Right lobe of liver (tissue), 6 donors: ENCODE data around the gene FER1L5. TPM values are rescaled to one million over a fixed set of nuclear protein-coding genes. Genes with fewer than 3 reads are reported as not detected.

Experiments used
- ATAC-seq, 4 donors: fragments of 200-7000 bp; cut with Tn5 transposase; one replicate each; pipeline ENCODE4 v1.9.1; 2020; ENCODE audit warnings: mild to moderate bottlenecking in 4 of 4, moderate library complexity in 4 of 4
- DNase-seq, 3 donors: peaks; one replicate each; pipeline ENCODE4 v3.0.0-alpha.2; 2020
- H3K27ac ChIP-seq, 3 donors: fragments of 200-600 bp; one replicate each; pipeline ENCODE4 v1.8.0; 2022
- H3K27me3 ChIP-seq, 2 donors: fragments of 200-600 bp; one replicate each; pipeline ENCODE4 v1.8.0; 2022
- H3K36me3 ChIP-seq, 4 donors: fragments of 200-600 bp; sonication (generic) in 1 of 4; one replicate each; pipeline versions ENCODE4 v1.5.1 to v1.8.0; 2017 to 2022; ENCODE audit warnings: control low read depth in 1 of 4
- H3K4me1 ChIP-seq, 4 donors: fragments of 200-600 bp; sonication (generic) in 1 of 4; one replicate each; pipeline versions ENCODE4 v1.5.1 to v1.8.0; 2017 to 2022; ENCODE audit warnings: control low read depth in 1 of 4
- H3K4me3 ChIP-seq, 3 donors: fragments of 200-600 bp; one replicate each; pipeline ENCODE4 v1.8.0; 2022
- H3K9me3 ChIP-seq, 4 donors: fragments of 200-600 bp; sonication (generic) in 1 of 4; one replicate each; pipeline versions ENCODE4 v1.5.1 to v1.8.0; 2017 to 2022; ENCODE audit warnings: control low read depth in 1 of 4
- POLR2A ChIP-seq: fragments of 450-650 bp; IDR thresholded peaks from one replicate; pipeline ENCODE4 v1.6.1; 2017; ENCODE audit warnings: antibody characterized with exemption, mild to moderate bottlenecking
- WGBS: methylation state at CpG from one replicate; pipeline ENCODE4 v1.1.6; 2018; ENCODE audit warnings: low coverage, low lambda C conversion rate; ENCODE audit not compliant: insufficient coverage; ENCODE audit errors: missing lambda C conversion rate; 5-methylcytosine and 5-hydroxymethylcytosine counted together
- intact Hi-C, 2 donors: fragments of 100-400 bp; cut with DNase I; formaldehyde crosslinking; loops; one replicate each; pipeline versions ENCODE4 v1.11.2 to v1.14.1; 2022
- long read RNA-seq: library from polyadenylated mRNA; unstranded; transcript quantifications from one replicate; pipeline ENCODE4 v2.0.0, GENCODE V29; 2019
- total RNA-seq, 6 experiments: library from RNA; depleted of rRNA in 2 of 6; stranded (reverse); fragments of >200 nt in 2 of 6; fragmentation: NEBNext Ultra II Directional in 3 of 6; extraction: Animal tissue kit (Norgen Biotek cat#: 25700) in 3 of 6; gene quantifications; one replicate each; pipeline versions ENCODE4 v1.1.0 to v1.2.4, GENCODE V29; 2016 to 2023
- TF ChIP-seq, protein P1 (sequence below), 4 donors: fragments of 200-600 bp in 3 of 4; fragments of 450-650 bp in 1 of 4; IDR thresholded peaks; one replicate each; pipeline versions ENCODE4 v1.5.1 to v1.8.0; 2016 to 2022; ENCODE audit warnings: antibody characterized with exemption in 4 of 4, mild to moderate bottlenecking in 2 of 4
- donor health status: DM: no; HTN: yes; CAD: no.
- donor health status: DM: no; HTN: no; CAD: no.
- donor health status: DM: no; HTN: no; CAD: no.
- donor health status: DM: no; HTN: yes; CAD: no.
- donor health status: DM: no; HTN: yes; CAD: no.

FER1L5 gene
- not detected for total RNA-seq
- long read RNA-seq, result 0 reads

DNA sequence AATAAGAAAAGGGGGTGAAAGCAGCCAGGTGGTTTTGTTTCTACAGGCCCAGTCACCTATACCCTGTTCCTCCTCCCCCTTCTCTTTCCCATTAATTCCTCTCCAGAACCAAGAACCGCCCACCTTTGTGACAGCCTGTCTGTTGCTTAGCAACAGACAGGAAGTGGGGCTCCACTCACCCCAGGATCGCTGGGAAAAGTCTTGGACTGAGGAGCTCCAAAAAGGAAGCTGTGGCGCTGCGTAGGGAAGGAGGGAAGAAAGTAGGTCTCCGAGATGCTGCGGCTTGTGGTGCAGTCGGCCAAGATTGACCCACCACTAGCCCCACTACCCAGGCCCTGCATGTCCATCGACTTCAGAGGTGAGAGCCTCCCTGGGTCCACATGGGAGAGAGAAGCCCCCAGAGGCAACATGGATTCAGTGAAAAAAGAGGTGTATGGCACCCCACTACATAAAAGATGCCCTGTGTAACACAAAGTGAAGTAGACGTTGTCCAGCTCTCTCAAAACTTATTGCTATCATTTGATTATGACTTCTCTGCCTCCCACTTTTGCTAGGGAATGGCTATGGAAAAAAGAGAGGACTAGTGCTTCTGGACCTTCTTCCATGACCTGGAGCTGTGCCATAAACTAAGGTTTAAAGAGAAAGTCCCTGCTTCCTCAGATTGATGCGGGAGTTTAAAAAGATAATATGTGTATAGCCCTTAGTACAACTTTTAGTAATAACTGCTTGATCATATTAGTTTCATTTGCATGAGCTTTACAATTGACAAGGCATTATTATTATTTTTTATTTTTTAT is at the start of gene FER1L5:
FER1L5 (plus strand) TSS at position 201 of the 797 bp plus-strand sequence; CDS start at position 274, 73 bp downstream.
- peaks cover 0 to 4% (median 1%) of the 10 kb centered on the region in 4 donors for H3K4me1 ChIP-seq
- peak within 1 kb of the TSS in 1 of 3 donors; percentile 8 for H3K4me3 ChIP-seq
- H3K36me3 ChIP-seq, result no peaks in the 10 kb centered on the region
- no peak for TF ChIP-seq POLR2A
- TF ChIP-seq, protein P1, sequence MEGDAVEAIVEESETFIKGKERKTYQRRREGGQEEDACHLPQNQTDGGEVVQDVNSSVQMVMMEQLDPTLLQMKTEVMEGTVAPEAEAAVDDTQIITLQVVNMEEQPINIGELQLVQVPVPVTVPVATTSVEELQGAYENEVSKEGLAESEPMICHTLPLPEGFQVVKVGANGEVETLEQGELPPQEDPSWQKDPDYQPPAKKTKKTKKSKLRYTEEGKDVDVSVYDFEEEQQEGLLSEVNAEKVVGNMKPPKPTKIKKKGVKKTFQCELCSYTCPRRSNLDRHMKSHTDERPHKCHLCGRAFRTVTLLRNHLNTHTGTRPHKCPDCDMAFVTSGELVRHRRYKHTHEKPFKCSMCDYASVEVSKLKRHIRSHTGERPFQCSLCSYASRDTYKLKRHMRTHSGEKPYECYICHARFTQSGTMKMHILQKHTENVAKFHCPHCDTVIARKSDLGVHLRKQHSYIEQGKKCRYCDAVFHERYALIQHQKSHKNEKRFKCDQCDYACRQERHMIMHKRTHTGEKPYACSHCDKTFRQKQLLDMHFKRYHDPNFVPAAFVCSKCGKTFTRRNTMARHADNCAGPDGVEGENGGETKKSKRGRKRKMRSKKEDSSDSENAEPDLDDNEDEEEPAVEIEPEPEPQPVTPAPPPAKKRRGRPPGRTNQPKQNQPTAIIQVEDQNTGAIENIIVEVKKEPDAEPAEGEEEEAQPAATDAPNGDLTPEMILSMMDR (IDR thresholded peaks at IDR 0.05), result no peak
- no peaks in the 10 kb centered on the region for H3K27me3 ChIP-seq
- WGBS, result 62% methylated on average over 8 of the region's 10 CpGs
- ATAC-seq, result no peak
- intact Hi-C loops, result no loop called here
- DNase-seq, result no peak
- H3K9me3 ChIP-seq, result peaks cover 0 to 2% (median 0%) of the 10 kb centered on the region in 4 donors
- H3K27ac ChIP-seq, result no peak within 1 kb of the TSS

DNA sequence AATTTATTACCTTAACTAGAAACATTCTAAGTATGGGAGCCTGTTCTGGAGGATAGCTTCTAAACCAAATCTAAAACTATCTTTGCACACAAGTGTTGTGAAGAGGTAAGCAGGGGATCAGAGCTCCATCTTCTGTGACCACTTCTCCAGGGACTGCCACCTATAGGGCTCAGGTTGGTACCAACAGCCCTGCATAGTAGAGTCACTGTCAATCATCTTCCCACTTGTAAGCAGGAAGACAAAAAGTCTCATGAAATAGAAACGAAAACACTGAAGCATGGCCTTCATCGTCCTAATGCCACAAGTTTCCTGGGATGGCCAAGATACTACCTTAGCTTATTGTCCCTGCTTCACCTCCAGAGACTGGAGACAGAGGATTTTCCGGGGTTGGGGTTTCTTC is 48.3 kb upstream of the FER1L5 start:
- TF ChIP-seq, protein P1 (IDR thresholded peaks at IDR 0.05), result no peak
- no peak for TF ChIP-seq POLR2A
- ATAC-seq (no peak), DNase-seq (no peak)
- intact Hi-C loops, result no loop called here
- H3K4me3 ChIP-seq, result no peak overlapping the region
- H3K9me3 ChIP-seq, result no peaks in the 10 kb centered on the region
- 57% methylated on average over 1 of the region's 3 CpGs for WGBS
- no peaks in the 10 kb centered on the region for H3K27me3 ChIP-seq
- no peaks in the 10 kb centered on the region for H3K4me1 ChIP-seq
- H3K36me3 ChIP-seq, result peaks cover 0 to 60% (median 20%) of the 10 kb centered on the region in 4 donors
- no peak overlapping the region for H3K27ac ChIP-seq

DNA sequence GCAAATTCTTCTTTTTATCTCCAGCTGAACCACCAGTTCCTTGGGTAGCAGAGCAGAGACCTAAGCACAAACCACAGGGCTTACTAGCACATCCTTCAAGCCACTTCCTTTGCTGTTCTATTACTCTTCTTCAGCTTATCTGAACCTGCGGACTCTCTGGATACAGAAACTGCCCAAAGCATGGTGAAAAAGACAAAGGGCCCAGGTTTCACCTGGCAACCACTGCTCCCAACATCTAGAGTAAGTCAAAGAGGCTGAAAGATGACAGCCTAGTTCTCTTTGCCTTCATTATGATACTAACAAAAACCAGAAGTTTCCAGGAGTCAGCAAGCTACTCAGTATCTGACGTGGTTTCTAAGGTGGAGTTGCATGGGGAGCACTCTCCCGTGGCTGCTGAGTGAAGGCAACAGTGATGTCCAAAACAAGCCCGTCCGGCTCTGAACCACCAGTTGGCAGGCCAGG is 47.8 kb upstream of the FER1L5 start:
- 87% methylated on average over 5 of the region's 5 CpGs for WGBS
- no peak for ATAC-seq
- H3K9me3 ChIP-seq, result no peaks in the 10 kb centered on the region
- H3K27ac ChIP-seq, result no peak overlapping the region
- TF ChIP-seq, protein P1 (IDR thresholded peaks at IDR 0.05), result no peak
- no peak for TF ChIP-seq POLR2A
- no peaks in the 10 kb centered on the region for H3K4me1 ChIP-seq
- DNase-seq, result no peak
- no peaks in the 10 kb centered on the region for H3K27me3 ChIP-seq
- H3K4me3 ChIP-seq, result no peak overlapping the region
- H3K36me3 ChIP-seq, result peaks cover 0 to 65% (median 22%) of the 10 kb centered on the region in 4 donors
- intact Hi-C loops, result no loop called here

DNA sequence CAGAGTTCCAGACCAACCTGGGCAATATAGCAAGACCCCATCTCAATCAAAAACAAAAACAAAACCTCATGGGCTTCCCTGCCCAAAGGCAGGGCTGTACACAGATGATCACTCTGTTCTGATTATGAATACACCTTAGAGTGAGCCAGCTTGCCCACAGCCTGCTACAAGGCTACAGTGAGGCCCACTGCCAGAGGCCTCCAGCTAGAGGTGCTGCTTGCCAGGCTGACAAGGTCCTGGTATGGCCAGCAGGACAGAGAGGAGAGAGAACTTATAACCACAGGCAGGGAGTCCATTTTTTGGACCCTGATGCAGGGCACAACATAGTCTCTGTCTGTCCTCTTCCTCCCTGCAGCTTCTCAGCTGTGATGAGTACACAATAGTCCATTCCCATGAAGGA is 46.0 kb upstream of the FER1L5 start:
- intact Hi-C loops, result no loop called here
- no peak overlapping the region for H3K4me3 ChIP-seq
- TF ChIP-seq, protein P1 (IDR thresholded peaks at IDR 0.05), result no peak
- TF ChIP-seq POLR2A, result no peak
- no peaks in the 10 kb centered on the region for H3K27me3 ChIP-seq
- peaks cover 0 to 82% (median 29%) of the 10 kb centered on the region in 4 donors for H3K36me3 ChIP-seq
- H3K4me1 ChIP-seq, result peaks cover 0 to 10% (median 4%) of the 10 kb centered on the region in 4 donors
- DNase-seq (no peak), ATAC-seq (no peak)
- no peaks in the 10 kb centered on the region for H3K9me3 ChIP-seq
- no peak overlapping the region for H3K27ac ChIP-seq
